Ishikawa (cell line): Measurements from ENCODE around the gene COLQ.

Experiments used
- CEBPB ChIP-seq: IDR thresholded peaks from 2 replicates; pipeline ENCODE4 v1.6.1; 2012
- EGR1 ChIP-seq: IDR thresholded peaks from 2 replicates; pipeline ENCODE4 v1.6.1; 2012
- EP300 ChIP-seq: IDR thresholded peaks from 2 replicates; pipeline ENCODE4 v1.6.1; 2012; ENCODE audit warnings: borderline replicate concordance
- FOXM1 ChIP-seq: IDR thresholded peaks from 2 replicates; pipeline ENCODE4 v1.6.1; 2012; ENCODE audit warnings: low read depth, borderline replicate concordance
- MAX ChIP-seq: IDR thresholded peaks from 2 replicates; pipeline ENCODE4 v1.6.1; 2012
- NFIC ChIP-seq: IDR thresholded peaks from 2 replicates; pipeline ENCODE4 v1.6.1; 2012
- RAD21 ChIP-seq: IDR thresholded peaks from 2 replicates; pipeline ENCODE4 v1.6.1; 2012; ENCODE audit warnings: low read depth
- TAF1 ChIP-seq: IDR thresholded peaks from 2 replicates; pipeline ENCODE4 v1.6.1; 2012; ENCODE audit warnings: low read depth, mild to moderate bottlenecking
- TCF12 ChIP-seq: IDR thresholded peaks from 2 replicates; pipeline ENCODE4 v1.6.1; 2012; ENCODE audit warnings: low read depth
- TEAD4 ChIP-seq: IDR thresholded peaks from 2 replicates; pipeline ENCODE4 v1.6.1; 2012
- YY1 ChIP-seq: IDR thresholded peaks from 2 replicates; pipeline ENCODE4 v1.6.1; 2012; ENCODE audit warnings: low read depth
- ZBTB7A ChIP-seq: IDR thresholded peaks from 2 replicates; pipeline ENCODE4 v1.6.1; 2012; ENCODE audit warnings: low read depth
- TF ChIP-seq, protein P1 (sequence below): IDR thresholded peaks from 2 replicates; pipeline ENCODE4 v1.6.1; 2012

GRCh38 chr3:15505479-15506165, 15.9 kb downstream of the COLQ start:
- TF ChIP-seq MAX = no peak
- no peak for TF ChIP-seq EGR1
- no peak for TF ChIP-seq TEAD4
- TF ChIP-seq NFIC = no peak
- no peak for TF ChIP-seq YY1
- peak; percentile 23; the same call in 1 of the 2 replicates for TF ChIP-seq TCF12
- no peak for TF ChIP-seq CEBPB
- TF ChIP-seq TAF1 = no peak
- no peak for TF ChIP-seq ZBTB7A
- no peak for TF ChIP-seq EP300
- no peak for TF ChIP-seq FOXM1
- no peak for TF ChIP-seq RAD21
- TF ChIP-seq, protein P1, sequence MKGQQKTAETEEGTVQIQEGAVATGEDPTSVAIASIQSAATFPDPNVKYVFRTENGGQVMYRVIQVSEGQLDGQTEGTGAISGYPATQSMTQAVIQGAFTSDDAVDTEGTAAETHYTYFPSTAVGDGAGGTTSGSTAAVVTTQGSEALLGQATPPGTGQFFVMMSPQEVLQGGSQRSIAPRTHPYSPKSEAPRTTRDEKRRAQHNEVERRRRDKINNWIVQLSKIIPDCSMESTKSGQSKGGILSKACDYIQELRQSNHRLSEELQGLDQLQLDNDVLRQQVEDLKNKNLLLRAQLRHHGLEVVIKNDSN = no peak
